Natural killer cell (primary cell): ENCODE measurements around the gene INTS13. TPM values are rescaled to one million over a fixed set of nuclear protein-coding genes. Genes with fewer than 3 reads are reported as not detected.
A peak's percentile ranks its signal among the peaks of the same experiment; 100 is the strongest.
"Not testable (repeated sequence)": the region's sequence is repeated elsewhere in the genome, so short reads cannot be mapped to it uniquely, and the experiment has no call there.

Source experiments
- ATAC-seq, 3 donors: fragments of 150-1000 bp in 2 of 3; fragments of 200-7000 bp in 1 of 3; cut with Tn5 transposase; 1 replicate in 1 of 3; 2 replicates in 2 of 3; pipeline ENCODE4 v1.10.0; 2021; ENCODE audit warnings: mild to moderate bottlenecking in 2 of 3, moderate library complexity in 2 of 3
- DNase-seq, 2 donors: peaks; one replicate each; pipeline versions ENCODE4 v3.0.0 to v3.0.0-alpha.2; 2013 to 2021; ENCODE audit warnings: mixed read lengths in 1 of 2
- H3K27ac ChIP-seq: one replicate; pipeline ENCODE4 v1.5.1; 2013; ENCODE audit warnings: mild to moderate bottlenecking, low read length
- H3K27me3 ChIP-seq: one replicate; pipeline ENCODE4 v1.6.1; 2013; ENCODE audit warnings: low read length; ENCODE audit not compliant: control insufficient read depth, insufficient read depth
- H3K36me3 ChIP-seq: one replicate; pipeline ENCODE4 v1.6.1; 2013; ENCODE audit warnings: low read length; ENCODE audit not compliant: control insufficient read depth, insufficient read depth
- H3K4me1 ChIP-seq: one replicate; pipeline ENCODE4 v1.6.1; 2013; ENCODE audit warnings: low read length; ENCODE audit not compliant: control insufficient read depth, insufficient read depth
- H3K4me3 ChIP-seq: one replicate; pipeline ENCODE4 v1.5.1; 2013; ENCODE audit warnings: low read length
- H3K9me3 ChIP-seq: one replicate; pipeline ENCODE4 v1.6.1; 2013; ENCODE audit warnings: low read length; ENCODE audit not compliant: control insufficient read depth, insufficient read depth
- H3K27ac Mint-ChIP-seq, 2 donors: one replicate each; pipeline ENCODE4 v1.8.0; 2022; ENCODE audit warnings: mild to moderate bottlenecking in 2 of 2, mixed read lengths in 2 of 2, moderate library complexity in 1 of 2
- H3K27me3 Mint-ChIP-seq, 2 donors: one replicate each; pipeline ENCODE4 v1.8.0; 2022; ENCODE audit warnings: low read depth in 2 of 2, mixed read lengths in 2 of 2
- H3K36me3 Mint-ChIP-seq: one replicate; pipeline ENCODE4 v1.8.0; 2022; ENCODE audit warnings: mixed read lengths
- H3K4me1 Mint-ChIP-seq, 2 donors: one replicate each; pipeline ENCODE4 v1.8.0; 2022; ENCODE audit warnings: mixed read lengths in 2 of 2
- H3K4me3 Mint-ChIP-seq: one replicate; pipeline ENCODE4 v1.8.0; 2022; ENCODE audit warnings: mild to moderate bottlenecking, moderate library complexity, mixed read lengths
- H3K9me3 Mint-ChIP-seq, 2 donors: one replicate each; pipeline ENCODE4 v1.8.0; 2022; ENCODE audit warnings: mixed read lengths in 2 of 2
- WGBS: methylation state at CpG from one replicate; pipeline ENCODE4 v1.1.7; 2013; ENCODE audit warnings: missing lambda C conversion rate; ENCODE audit not compliant: insufficient coverage; 5-methylcytosine and 5-hydroxymethylcytosine counted together
- intact Hi-C: fragments of 100-400 bp; cut with micrococcal nuclease; formaldehyde crosslinking; loops from one replicate; pipeline ENCODE4 v1.14.2; 2022
- total RNA-seq, 4 donors: library from RNA; stranded (reverse); fragments of 120-200 nt in 1 of 4; gene quantifications; one replicate each; pipeline versions ENCODE4 v1.2.3 to v1.2.4, GENCODE V29; 2013 to 2022
- TF ChIP-seq, protein P1 (sequence below): fragments of 200-600 bp; IDR thresholded peaks from one replicate; pipeline ENCODE4 v1.8.0; 2022; ENCODE audit warnings: antibody characterized with exemption

Gene INTS13
- total RNA-seq, 3 donors from 2014 or later (not counting 1 experiment from before 2014, with no cell fraction given): 17.5 to 20.8 (median 19.8) TPM

DNA sequence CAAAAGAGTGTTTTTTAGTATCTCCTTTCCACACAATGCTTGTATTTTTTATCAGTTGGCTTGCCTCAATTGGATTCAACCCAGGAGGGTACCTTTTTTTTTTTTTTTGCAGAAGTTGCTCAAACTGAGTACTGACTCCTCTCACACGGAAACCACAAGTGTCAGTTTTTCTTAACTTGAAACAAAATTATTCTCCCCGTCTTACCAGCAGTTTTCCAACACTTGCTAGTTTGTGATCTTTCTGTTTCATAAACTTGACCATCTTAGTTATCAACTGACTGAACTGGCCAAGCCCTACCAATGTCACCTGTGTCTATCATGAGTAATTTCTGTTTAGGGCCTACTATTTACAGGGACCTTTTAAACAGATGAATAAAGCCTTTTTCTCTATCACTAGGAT is 70.7 kb downstream of the INTS13 start:
- peak overlapping the region; percentile 28 for H3K4me3 Mint-ChIP-seq

DNA sequence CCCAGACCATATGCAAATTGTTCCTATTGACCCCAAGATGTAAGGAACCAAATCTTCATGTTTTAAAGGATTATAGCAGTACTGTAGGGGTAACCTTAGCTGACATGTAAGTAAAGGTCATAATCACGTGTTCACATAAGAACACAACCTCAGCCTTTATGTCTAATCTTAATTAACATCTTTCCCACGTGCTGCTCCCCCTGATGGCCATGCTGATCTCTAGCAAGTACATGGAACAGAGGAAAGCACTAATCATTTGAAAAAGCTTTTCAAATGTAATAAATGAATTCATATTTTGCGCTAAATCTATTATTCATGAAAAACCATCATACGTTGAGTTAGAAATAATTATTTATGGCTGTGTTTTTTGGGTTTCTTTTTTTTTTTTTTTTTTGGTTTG is 74.3 kb downstream of the INTS13 start:
- DNase-seq (peak in 1 of 2 donors; percentile 18), ATAC-seq (no peak)
- Histone ChIP-seq H3K4me1 (peaks cover 3% of the 10 kb centered on the region), H3K9me3 (no peaks in the 10 kb centered on the region), H3K36me3 (no peaks in the 10 kb centered on the region), H3K27me3 (no peaks in the 10 kb centered on the region), H3K4me3 (no peak overlapping the region), H3K27ac (no peak overlapping the region)
- no peaks in the 10 kb centered on the region for H3K9me3 Mint-ChIP-seq
- WGBS: 28% methylated on average over 2 of the region's 4 CpGs
- H3K27ac Mint-ChIP-seq: no peak overlapping the region
- intact Hi-C loops: no loop called here
- H3K27me3 Mint-ChIP-seq: peaks cover 0 to 4% of the 10 kb centered on the region in 2 donors
- H3K4me3 Mint-ChIP-seq: no peak overlapping the region
- TF ChIP-seq, protein P1, sequence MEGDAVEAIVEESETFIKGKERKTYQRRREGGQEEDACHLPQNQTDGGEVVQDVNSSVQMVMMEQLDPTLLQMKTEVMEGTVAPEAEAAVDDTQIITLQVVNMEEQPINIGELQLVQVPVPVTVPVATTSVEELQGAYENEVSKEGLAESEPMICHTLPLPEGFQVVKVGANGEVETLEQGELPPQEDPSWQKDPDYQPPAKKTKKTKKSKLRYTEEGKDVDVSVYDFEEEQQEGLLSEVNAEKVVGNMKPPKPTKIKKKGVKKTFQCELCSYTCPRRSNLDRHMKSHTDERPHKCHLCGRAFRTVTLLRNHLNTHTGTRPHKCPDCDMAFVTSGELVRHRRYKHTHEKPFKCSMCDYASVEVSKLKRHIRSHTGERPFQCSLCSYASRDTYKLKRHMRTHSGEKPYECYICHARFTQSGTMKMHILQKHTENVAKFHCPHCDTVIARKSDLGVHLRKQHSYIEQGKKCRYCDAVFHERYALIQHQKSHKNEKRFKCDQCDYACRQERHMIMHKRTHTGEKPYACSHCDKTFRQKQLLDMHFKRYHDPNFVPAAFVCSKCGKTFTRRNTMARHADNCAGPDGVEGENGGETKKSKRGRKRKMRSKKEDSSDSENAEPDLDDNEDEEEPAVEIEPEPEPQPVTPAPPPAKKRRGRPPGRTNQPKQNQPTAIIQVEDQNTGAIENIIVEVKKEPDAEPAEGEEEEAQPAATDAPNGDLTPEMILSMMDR: no peak
- H3K4me1 Mint-ChIP-seq: peaks cover 11% of the 10 kb centered on the region in 2 donors
- no peaks in the 10 kb centered on the region for H3K36me3 Mint-ChIP-seq

More for the DNA sequence above, 70.7 kb downstream of the INTS13 start:
- peaks cover 6 to 10% of the 10 kb centered on the region in 2 donors for H3K27me3 Mint-ChIP-seq
- no peaks in the 10 kb centered on the region for H3K27me3 ChIP-seq
- peaks cover 14% of the 10 kb centered on the region for H3K4me1 ChIP-seq
- no peaks in the 10 kb centered on the region for H3K9me3 ChIP-seq
- no peaks in the 10 kb centered on the region for H3K9me3 Mint-ChIP-seq
- peaks cover 22 to 23% of the 10 kb centered on the region in 2 donors for H3K4me1 Mint-ChIP-seq
- H3K27ac Mint-ChIP-seq: peak overlapping the region; percentile 33 to 49
- DNase-seq: peak in 1 of 2 donors; percentile 32
- no peak overlapping the region for H3K27ac ChIP-seq
- WGBS: 3% methylated on average over 2 of the region's 2 CpGs
- H3K36me3 ChIP-seq: no peaks in the 10 kb centered on the region
- ATAC-seq: peak; percentile 55 to 70 (median 67)
- no peak overlapping the region for H3K4me3 ChIP-seq
- TF ChIP-seq, protein P1: no peak
- intact Hi-C loops: no loop called here
- H3K36me3 Mint-ChIP-seq: no peaks in the 10 kb centered on the region

GRCh38 chr12:26862787-26863186 is 75.0 kb downstream of the INTS13 start:
- DNase-seq, H3K4me3 ChIP-seq, H3K4me1 ChIP-seq, ATAC-seq, H3K27ac ChIP-seq, intact Hi-C loops, H3K9me3 ChIP-seq, H3K27me3 ChIP-seq, H3K36me3 Mint-ChIP-seq, H3K9me3 Mint-ChIP-seq, H3K27ac Mint-ChIP-seq, H3K27me3 Mint-ChIP-seq, H3K4me3 Mint-ChIP-seq, H3K36me3 ChIP-seq: not testable (repeated sequence)
- peaks cover 10 to 11% of the 10 kb centered on the region in 2 donors for H3K4me1 Mint-ChIP-seq
- WGBS: 98% methylated on average over 3 of the region's 3 CpGs

DNA sequence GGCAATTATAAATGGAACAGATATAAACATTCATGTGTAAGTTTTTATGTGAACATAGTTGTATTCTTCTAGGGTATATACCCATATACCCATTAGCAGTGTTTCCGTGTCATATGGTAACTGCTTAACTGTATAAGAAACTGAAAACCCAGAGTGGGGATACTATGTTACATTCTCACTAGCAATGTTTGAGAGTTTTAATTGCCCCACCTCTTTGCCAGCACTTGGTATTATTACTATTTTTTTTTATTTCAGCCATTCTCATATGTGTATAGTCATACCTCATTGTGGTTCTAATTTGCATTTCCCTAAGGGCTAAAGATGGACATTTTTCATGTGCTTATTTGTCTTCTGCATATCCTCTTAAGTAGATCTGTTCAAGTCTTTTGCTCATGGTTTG is 76.1 kb downstream of the INTS13 start:
- Histone ChIP-seq H3K9me3 (no peaks in the 10 kb centered on the region), H3K27ac (no peak overlapping the region), H3K36me3 (no peaks in the 10 kb centered on the region), H3K4me1 (peaks cover 3% of the 10 kb centered on the region), H3K27me3 (no peaks in the 10 kb centered on the region), H3K4me3 (no peak overlapping the region)
- H3K27me3 Mint-ChIP-seq: peaks cover 0 to 4% of the 10 kb centered on the region in 2 donors
- H3K9me3 Mint-ChIP-seq: no peaks in the 10 kb centered on the region
- no peaks in the 10 kb centered on the region for H3K4me1 Mint-ChIP-seq
- no peak for DNase-seq
- WGBS: no CpG with 5 or more reads among the region's 1 CpG
- H3K4me3 Mint-ChIP-seq: no peak overlapping the region
- TF ChIP-seq, protein P1: no peak
- intact Hi-C loops: no loop called here
- no peaks in the 10 kb centered on the region for H3K36me3 Mint-ChIP-seq
- ATAC-seq: no peak
- no peak overlapping the region for H3K27ac Mint-ChIP-seq
